ENCODE results near the gene ARPC5L. TPM values are rescaled to one million over a fixed set of nuclear protein-coding genes. Genes with fewer than 3 reads are reported as not detected.

Gene ARPC5L
- 21.9 and 27.9 TPM in 2 replicates for total RNA-seq

GRCh38 chr9:124861342-124862229 is at the start of gene ARPC5L, which contains the start of gene RPL35:
ARPC5L (plus strand) TSS chr9:124862130; CDS start chr9:124869291, 7,161 bp downstream.
RPL35 (minus strand) TSS chr9:124861957; CDS start chr9:124861912, 45 bp downstream.

GRCh38 chr9:124852829-124853531 is 8.9 kb upstream of the ARPC5L start, which contains the start of gene WDR38:
WDR38 (plus strand) TSS chr9:124853460; CDS start chr9:124853532, 72 bp downstream.

Small RNA genes within 50 kb of the gene (small RNA-seq; reads per million reads assigned to genes)
- not detected for gene RNU4-82P

Other genes with a start within 250 kb of the ARPC5L start
- gene NR6A1, start 90.8 kb upstream of the ARPC5L start, total RNA-seq: 1.1 and 1.3 TPM in 2 replicates
- 1.1 and 3.3 TPM in 2 replicates for gene OLFML2A, start 85.0 kb upstream of the ARPC5L start, total RNA-seq
- not detected in 2 replicates for gene WDR38, start 8.7 kb upstream of the ARPC5L start, total RNA-seq
- 2,030 and 2,087 TPM in 2 replicates for gene RPL35, start 173 bp upstream of the ARPC5L start, total RNA-seq
- gene GOLGA1, start 79.0 kb downstream of the ARPC5L start, total RNA-seq: 12.1 and 13.8 TPM in 2 replicates

Data from vein endothelial cell (primary cell).